ENCODE data around the gene ASB16. TPM values are rescaled to one million over a fixed set of nuclear protein-coding genes. Genes with fewer than 3 reads are reported as not detected.

ASB16 gene
- total RNA-seq: under 1 TPM in 1 of 4 donors, not detected in 3; 0.11 TPM

DNA sequence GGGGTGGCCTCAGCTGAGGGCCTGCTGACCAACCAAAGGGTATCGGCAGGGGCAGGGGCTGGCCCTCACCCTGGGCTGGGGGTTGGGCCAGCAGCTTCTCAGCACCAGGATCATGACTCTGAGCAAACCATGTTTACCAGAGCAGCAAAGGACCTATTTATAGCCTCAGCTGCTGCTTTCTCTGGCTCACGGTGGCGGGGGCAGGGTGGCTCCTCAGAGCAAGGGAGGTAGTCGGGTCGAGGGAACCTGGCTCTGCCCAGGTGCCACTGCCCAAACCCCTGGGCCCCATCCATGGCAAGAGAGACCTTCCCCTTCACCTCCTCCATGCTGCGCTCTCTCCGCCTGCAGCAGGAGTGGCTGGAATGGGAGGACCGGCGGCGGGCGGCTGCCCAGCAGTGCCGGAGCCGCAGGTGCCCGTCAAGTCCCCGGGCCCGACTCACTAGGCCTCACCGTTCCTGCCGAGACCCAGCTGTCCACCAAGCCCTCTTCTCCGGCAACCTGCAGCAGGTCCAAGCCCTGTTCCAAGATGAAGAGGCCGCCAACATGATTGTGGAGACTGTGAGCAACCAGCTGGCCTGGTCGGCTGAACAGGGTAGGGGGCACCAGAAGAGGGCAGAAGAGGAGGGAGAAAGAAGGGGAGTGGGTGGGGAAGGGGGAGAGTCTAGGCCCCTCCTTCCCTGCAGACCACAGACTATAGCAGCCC is at the start of gene ASB16:
Gene ASB16 (plus strand): TSS at position 206 of the 703 bp plus-strand sequence. CDS start 86 bp downstream, at position 292.
- TF ChIP-seq POLR2A (IDR thresholded peaks at IDR 0.05): no peak
- TF ChIP-seq, protein P1, sequence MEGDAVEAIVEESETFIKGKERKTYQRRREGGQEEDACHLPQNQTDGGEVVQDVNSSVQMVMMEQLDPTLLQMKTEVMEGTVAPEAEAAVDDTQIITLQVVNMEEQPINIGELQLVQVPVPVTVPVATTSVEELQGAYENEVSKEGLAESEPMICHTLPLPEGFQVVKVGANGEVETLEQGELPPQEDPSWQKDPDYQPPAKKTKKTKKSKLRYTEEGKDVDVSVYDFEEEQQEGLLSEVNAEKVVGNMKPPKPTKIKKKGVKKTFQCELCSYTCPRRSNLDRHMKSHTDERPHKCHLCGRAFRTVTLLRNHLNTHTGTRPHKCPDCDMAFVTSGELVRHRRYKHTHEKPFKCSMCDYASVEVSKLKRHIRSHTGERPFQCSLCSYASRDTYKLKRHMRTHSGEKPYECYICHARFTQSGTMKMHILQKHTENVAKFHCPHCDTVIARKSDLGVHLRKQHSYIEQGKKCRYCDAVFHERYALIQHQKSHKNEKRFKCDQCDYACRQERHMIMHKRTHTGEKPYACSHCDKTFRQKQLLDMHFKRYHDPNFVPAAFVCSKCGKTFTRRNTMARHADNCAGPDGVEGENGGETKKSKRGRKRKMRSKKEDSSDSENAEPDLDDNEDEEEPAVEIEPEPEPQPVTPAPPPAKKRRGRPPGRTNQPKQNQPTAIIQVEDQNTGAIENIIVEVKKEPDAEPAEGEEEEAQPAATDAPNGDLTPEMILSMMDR (IDR thresholded peaks at IDR 0.05): no peak
- WGBS, 2 donors: 10 to 32% methylated on average over 1 to 3 of the region's 21 CpGs
- DNase-seq: no peak
- no peaks in the 10 kb centered on the region for H3K9me3 ChIP-seq
- peaks cover 0 to 8% (median 0%) of the 10 kb centered on the region in 3 donors for H3K36me3 ChIP-seq
- H3K4me3 ChIP-seq: peak within 1 kb of the TSS in 3 of 4 donors; percentile 17 to 52 (median 20)
- intact Hi-C loops (cut with DNase I): no loop called here
- peaks cover 0 to 20% (median 8%) of the 10 kb centered on the region in 3 donors for H3K4me1 ChIP-seq
- peak within 1 kb of the TSS in 3 of 4 donors; percentile 52 to 79 (median 61) for H3K27ac ChIP-seq
- H3K27me3 ChIP-seq: no peaks in the 10 kb centered on the region

DNA sequence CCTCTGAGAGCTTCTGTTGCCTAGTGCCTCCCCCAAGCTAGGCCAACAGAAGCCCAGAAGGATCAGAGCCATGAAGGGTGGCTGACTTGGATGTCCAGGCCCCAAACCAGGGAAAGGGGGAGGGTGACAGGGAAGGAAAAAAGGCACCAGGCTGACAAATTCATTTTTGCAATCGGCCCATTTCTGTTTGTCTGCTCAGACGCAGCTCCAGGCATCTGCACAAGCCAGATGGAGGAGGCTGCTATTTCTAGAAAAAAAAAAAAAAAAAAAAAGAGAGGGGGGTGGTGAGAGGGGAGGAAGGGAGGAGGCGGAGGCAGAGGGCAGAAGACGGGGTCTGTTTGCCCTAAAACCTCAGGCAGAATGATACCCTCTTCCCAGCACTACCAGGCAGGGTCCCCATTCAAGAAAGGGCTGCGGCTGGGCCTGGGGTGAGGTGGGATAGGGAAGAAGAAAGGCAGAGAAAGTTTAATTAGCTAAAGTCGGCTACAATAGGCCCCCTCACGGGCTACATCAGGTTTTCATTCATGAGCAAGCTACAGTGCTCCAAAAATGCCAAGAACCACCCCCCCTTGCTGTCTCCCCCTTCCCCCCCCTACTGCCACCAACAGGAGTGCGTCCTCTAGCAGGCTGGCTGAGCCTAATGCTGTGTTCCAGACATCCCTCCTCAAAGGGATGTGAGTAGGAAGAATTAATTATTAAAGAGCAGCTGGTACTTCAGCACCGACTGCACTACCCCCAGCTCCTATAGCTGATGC is 49.5 kb upstream of the ASB16 start:
- peaks cover 21 to 72% (median 55%) of the 10 kb centered on the region in 3 donors for H3K4me1 ChIP-seq
- H3K9me3 ChIP-seq: no peaks in the 10 kb centered on the region
- peak overlapping the region in 3 of 4 donors; percentile 39 to 99 (median 97) for H3K27ac ChIP-seq
- no peak for DNase-seq
- WGBS, 2 donors: 48 to 52% methylated on average over 7 to 9 of the region's 9 CpGs
- TF ChIP-seq POLR2A (IDR thresholded peaks at IDR 0.05): no peak
- TF ChIP-seq, protein P1 (IDR thresholded peaks at IDR 0.05): no peak
- H3K36me3 ChIP-seq: peaks cover 0 to 15% (median 0%) of the 10 kb centered on the region in 3 donors
- no peaks in the 10 kb centered on the region for H3K27me3 ChIP-seq
- intact Hi-C loops (cut with DNase I): no loop called here
- H3K4me3 ChIP-seq: peak overlapping the region in 2 of 4 donors; percentile 99

GRCh38 chr17:44121997-44122815 is 48.3 kb upstream of the ASB16 start:
- Histone ChIP-seq H3K9me3 (no peaks in the 10 kb centered on the region), H3K27me3 (no peaks in the 10 kb centered on the region), H3K4me1 (peaks cover 21 to 68% (median 55%) of the 10 kb centered on the region in 3 donors), H3K36me3 (peaks cover 0 to 4% (median 0%) of the 10 kb centered on the region in 3 donors), H3K4me3 (peak overlapping the region; percentile 71 to 99 (median 88)), H3K27ac (peak overlapping the region in 3 of 4 donors; percentile 97 to 99 (median 98))
- 0% methylated on average over 1 of the region's 1 CpG for WGBS, 2 donors
- TF ChIP-seq POLR2A (IDR thresholded peaks at IDR 0.05): no peak
- TF ChIP-seq, protein P1 (IDR thresholded peaks at IDR 0.05): no peak
- intact Hi-C loops (cut with DNase I): no loop called here
- no peak for DNase-seq

DNA sequence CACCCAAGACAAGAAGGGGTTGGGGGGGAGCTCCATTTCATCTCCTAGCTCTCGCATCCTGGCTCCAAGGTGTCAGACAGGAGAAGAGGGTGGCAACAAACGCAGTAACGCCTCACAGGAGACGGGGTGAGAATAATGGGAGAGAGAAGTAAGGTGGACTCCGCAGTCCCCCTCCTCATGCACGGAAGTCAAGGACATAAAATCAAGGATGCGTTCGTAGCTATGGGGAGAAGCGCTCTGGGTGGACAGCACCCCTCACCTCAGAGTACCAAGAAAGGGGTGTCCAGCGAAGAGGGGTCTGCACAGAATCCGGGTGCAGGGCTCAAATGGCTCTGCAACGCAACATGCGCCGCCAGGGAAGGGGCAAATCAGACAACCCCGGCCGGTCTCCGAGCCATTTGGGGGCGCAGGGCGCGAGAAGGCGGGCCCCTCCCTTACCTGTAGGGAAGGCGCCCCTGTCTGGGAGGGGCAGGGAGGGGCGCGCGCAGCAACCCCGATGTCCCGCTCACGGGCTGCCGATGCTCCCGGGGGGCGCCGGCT is 47.6 kb upstream of the ASB16 start:
- intact Hi-C loops (cut with DNase I): no loop called here
- H3K36me3 ChIP-seq: no peaks in the 10 kb centered on the region
- no peaks in the 10 kb centered on the region for H3K9me3 ChIP-seq
- peak overlapping the region; percentile 71 to 99 (median 88) for H3K4me3 ChIP-seq
- TF ChIP-seq POLR2A (IDR thresholded peaks at IDR 0.05): no peak
- TF ChIP-seq, protein P1 (IDR thresholded peaks at IDR 0.05): no peak
- H3K4me1 ChIP-seq: peaks cover 21 to 63% (median 54%) of the 10 kb centered on the region in 3 donors
- DNase-seq: no peak
- no peaks in the 10 kb centered on the region for H3K27me3 ChIP-seq
- WGBS, 2 donors: 1 to 8% methylated on average over 8 to 17 of the region's 32 CpGs
- peak overlapping the region; percentile 87 to 99 (median 98) for H3K27ac ChIP-seq
